Left ventricle myocardium inferior (tissue), 1 donor: ENCODE measurements around the gene GPRC5C. TPM values are rescaled to one million over a fixed set of nuclear protein-coding genes. Genes with fewer than 3 reads are reported as not detected.

ENCODE experiments used
- DNase-seq: peaks from one replicate; pipeline ENCODE4 v3.0.0-alpha.2; 2020
- H3K27ac ChIP-seq: fragments of 200-600 bp; replicated peaks from 2 replicates; pipeline ENCODE4 v1.8.0; 2021
- H3K27me3 ChIP-seq: fragments of 200-600 bp; 2 replicates; pipeline ENCODE4 v1.8.0; 2021; ENCODE audit warnings: low read depth
- H3K36me3 ChIP-seq: fragments of 200-600 bp; 2 replicates; pipeline ENCODE4 v1.8.0; 2021
- H3K4me1 ChIP-seq: fragments of 200-600 bp; 2 replicates; pipeline ENCODE4 v1.8.0; 2021
- H3K4me3 ChIP-seq: fragments of 200-600 bp; 2 replicates; pipeline ENCODE4 v1.8.0; 2021; ENCODE audit warnings: mild to moderate bottlenecking, moderate library complexity
- H3K9me3 ChIP-seq: fragments of 200-600 bp; replicated peaks from 2 replicates; pipeline ENCODE4 v1.8.0; 2021
- intact Hi-C: fragments of 100-400 bp; cut with micrococcal nuclease; formaldehyde crosslinking; loops from one replicate; pipeline ENCODE4 v1.11.0; 2022
- total RNA-seq: library from RNA; stranded (reverse); fragmentation: NEBNext Ultra II Directional; extraction: Animal tissue kit (Norgen Biotek cat#: 25700); gene quantifications from one replicate; pipeline ENCODE4 v1.2.1, GENCODE V29; 2021
- TF ChIP-seq, protein P1 (sequence below): fragments of 200-600 bp; IDR thresholded peaks from 2 replicates; pipeline ENCODE4 v1.8.0; 2021; ENCODE audit warnings: antibody characterized with exemption, mild to moderate bottlenecking, borderline replicate concordance
- donor health status: DM: no; HTN: yes; CAD: no; lungs with severe emphysema.

The GPRC5C gene
- total RNA-seq, 1 donor from 2014 or later = 32.0 TPM

DNA sequence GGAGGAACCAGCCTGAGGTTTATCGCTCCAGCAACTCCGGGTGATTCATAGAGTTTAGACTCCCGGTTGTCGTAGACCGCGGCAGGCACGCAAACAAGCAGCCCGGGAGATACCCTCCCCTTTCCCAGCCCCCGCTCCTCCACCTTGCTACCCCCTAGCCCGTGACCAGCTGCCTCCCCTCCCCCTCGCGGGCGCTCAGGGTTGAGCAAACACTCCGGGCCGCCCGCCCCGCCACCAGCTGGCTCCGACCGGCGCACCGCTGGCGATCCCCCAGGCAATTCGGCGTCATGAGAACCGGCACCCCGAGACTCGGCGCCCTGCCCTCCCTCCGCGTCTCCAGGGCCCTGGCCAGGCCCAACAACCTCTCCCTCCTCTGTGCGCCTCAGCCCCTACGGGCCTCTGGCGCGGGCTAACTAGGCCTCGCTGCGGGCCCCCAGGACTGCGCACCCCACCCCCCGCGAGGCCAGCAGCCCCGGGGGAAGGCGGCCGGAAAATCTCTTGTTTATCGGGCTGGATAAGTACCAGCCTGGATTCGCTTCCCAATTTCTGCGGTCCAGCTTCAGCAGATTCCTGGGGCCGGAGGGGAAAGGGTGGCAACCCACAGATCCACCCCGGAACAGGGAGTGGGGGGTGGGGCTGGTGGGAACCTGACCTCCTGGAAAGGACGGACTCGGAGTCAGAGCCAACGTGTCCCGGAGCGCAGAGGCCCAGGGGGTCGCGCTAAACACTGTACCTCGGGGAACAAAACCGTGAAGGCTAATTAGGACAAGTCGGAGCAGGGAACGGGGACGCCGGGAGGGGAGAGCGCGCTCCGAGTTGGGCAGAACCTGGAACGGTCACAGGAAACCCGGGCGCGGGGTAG, 951 bp upstream of the GPRC5C start:
- Histone ChIP-seq H3K27me3 (peaks cover 5% of the 10 kb centered on the region), H3K4me1 (peaks cover 91% of the 10 kb centered on the region), H3K9me3 (no peaks in the 10 kb centered on the region), H3K27ac (peak overlapping the region; percentile 97), H3K36me3 (no peaks in the 10 kb centered on the region), H3K4me3 (peak overlapping the region; percentile 73)
- DNase-seq = peak; percentile 83
- TF ChIP-seq, protein P1, sequence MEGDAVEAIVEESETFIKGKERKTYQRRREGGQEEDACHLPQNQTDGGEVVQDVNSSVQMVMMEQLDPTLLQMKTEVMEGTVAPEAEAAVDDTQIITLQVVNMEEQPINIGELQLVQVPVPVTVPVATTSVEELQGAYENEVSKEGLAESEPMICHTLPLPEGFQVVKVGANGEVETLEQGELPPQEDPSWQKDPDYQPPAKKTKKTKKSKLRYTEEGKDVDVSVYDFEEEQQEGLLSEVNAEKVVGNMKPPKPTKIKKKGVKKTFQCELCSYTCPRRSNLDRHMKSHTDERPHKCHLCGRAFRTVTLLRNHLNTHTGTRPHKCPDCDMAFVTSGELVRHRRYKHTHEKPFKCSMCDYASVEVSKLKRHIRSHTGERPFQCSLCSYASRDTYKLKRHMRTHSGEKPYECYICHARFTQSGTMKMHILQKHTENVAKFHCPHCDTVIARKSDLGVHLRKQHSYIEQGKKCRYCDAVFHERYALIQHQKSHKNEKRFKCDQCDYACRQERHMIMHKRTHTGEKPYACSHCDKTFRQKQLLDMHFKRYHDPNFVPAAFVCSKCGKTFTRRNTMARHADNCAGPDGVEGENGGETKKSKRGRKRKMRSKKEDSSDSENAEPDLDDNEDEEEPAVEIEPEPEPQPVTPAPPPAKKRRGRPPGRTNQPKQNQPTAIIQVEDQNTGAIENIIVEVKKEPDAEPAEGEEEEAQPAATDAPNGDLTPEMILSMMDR = no peak
- intact Hi-C loops = no loop called here

DNA sequence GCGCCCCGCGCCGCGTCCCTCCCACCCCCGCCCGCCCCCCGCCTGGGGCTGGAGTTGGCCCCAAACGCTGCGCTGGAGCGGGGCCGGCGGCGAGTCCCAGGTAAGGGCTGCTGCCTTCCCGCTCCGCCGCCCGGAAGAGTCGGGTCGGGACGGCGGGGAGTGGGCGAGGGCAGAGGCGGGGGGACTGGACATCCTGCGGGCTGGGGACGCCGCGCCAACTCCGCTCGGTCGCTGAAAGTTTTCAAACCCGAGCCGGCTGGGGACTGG, 469 bp downstream of the GPRC5C start:
- H3K27me3 ChIP-seq = peaks cover 5% of the 10 kb centered on the region
- peak overlapping the region; percentile 73 for H3K4me3 ChIP-seq
- TF ChIP-seq, protein P1 = no peak
- intact Hi-C loops = no loop called here
- H3K4me1 ChIP-seq = peaks cover 86% of the 10 kb centered on the region
- peak overlapping the region; percentile 97 for H3K27ac ChIP-seq
- H3K36me3 ChIP-seq = no peaks in the 10 kb centered on the region
- peaks cover 5% of the 10 kb centered on the region for H3K9me3 ChIP-seq
- no peak for DNase-seq

DNA sequence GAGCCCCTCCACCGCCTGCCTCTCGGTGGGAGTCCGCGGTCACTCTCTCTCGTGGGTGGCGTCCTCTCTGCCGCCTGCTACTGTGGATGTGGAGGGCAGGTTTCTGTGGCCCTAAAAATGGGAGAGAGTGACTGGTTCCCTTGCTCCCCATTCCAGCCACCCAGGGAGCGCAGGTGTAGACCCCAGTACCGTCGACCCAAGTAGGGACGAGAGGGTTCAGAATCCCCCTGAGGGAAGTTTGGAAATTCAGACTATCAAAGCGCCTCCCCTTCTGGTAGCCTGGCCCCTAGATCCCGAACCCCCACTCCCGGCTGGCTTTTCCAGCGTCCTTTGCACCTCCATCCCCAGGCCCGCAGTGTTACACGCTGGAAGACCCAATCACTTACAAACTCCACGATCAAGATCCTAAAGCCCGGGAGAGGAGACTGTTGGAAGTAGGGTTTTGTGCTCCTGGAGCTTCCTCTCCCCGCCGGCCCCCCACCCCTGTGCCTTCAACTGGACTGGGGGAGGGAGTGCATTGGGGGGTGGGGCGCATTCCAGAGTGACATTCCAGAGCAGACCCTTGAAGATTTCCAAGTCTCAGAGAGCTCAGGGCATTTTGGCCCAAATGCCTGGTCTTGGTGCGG, 991 bp downstream of the GPRC5C start:
- H3K4me1 ChIP-seq = peaks cover 81% of the 10 kb centered on the region
- DNase-seq = no peak
- peak overlapping the region; percentile 97 for H3K27ac ChIP-seq
- H3K4me3 ChIP-seq = peak overlapping the region; percentile 73
- peaks cover 5% of the 10 kb centered on the region for H3K27me3 ChIP-seq
- no peaks in the 10 kb centered on the region for H3K36me3 ChIP-seq
- peaks cover 10% of the 10 kb centered on the region for H3K9me3 ChIP-seq
- TF ChIP-seq, protein P1 = no peak
- intact Hi-C loops = no loop called here

DNA sequence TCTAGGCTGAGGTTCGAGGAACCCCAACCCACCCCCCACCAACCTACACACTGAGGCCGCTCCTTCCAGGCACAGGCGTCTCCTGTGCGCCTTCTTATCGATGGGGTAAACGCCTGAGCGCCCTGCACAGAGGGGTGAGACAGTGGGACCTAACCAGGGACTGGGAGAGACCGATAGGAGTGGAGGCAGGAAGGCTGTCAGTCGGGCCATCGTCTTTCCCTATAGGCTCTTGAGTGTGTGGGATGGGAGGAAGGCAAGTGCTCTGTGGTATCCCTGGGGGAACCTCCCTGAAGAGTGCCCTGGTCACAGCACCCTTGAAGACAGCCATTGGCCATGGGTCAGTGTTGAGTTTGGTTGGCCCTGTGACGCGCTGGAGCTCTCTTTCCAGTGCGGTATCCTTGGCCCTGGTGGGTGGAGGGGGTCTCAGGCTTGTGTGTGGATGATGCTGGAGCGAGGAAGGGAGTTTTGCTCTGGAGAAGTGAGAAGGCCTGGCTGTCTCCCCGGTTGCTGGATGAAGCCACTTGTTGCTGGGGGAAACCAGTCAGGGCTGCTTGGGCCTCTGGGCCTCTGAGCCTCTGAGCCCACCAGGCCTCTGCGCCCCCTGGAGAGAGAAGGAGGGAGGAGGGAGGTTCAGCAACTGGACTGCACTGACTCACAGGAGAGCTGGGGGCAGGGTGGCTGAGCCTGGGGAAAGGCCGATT, 1.7 kb downstream of the GPRC5C start:
- intact Hi-C loops = no loop called here
- H3K4me1 ChIP-seq = peaks cover 74% of the 10 kb centered on the region

DNA sequence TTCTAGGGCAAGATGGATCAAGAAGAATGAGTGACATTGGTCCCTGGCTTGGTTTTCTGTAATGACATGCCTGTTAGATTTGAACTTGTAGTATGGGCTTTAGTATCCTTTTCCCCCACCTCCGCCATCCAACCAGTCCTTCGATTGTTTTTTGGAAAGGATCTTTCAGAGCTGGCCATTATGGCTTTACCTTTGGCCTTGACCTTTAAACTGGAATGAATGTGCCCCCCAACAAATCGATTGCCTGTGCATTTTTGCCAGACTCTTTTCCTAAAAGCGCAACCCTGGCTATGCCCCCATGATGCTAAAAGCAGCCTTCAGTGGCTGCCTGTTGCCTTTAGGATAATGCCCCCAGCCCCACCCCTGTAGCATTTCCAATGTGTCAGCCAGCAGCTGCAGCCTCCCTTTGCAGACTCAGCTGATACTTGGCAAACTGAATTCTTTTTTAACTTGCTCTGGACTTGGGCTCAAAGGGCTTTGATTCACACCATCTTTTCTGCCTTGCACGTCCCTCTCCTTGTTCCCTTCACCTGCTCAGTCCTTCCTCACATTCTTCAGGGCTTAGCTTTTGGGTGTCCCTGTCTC, 4.0 kb downstream of the GPRC5C start:
- Histone ChIP-seq H3K36me3 (peaks cover 13% of the 10 kb centered on the region), H3K4me1 (peaks cover 52% of the 10 kb centered on the region), H3K27me3 (peaks cover 5% of the 10 kb centered on the region), H3K4me3 (no peak overlapping the region), H3K27ac (peak overlapping the region; percentile 17), H3K9me3 (peaks cover 16% of the 10 kb centered on the region)
- DNase-seq = no peak
- TF ChIP-seq, protein P1 = no peak
- intact Hi-C loops = no loop called here

More for the DNA sequence above, 1.7 kb downstream of the GPRC5C start:
- peak overlapping the region; percentile 97 for H3K27ac ChIP-seq
- DNase-seq = no peak
- peaks cover 16% of the 10 kb centered on the region for H3K9me3 ChIP-seq
- H3K36me3 ChIP-seq = no peaks in the 10 kb centered on the region
- H3K4me3 ChIP-seq = peak overlapping the region; percentile 73
- TF ChIP-seq, protein P1 = no peak
- peaks cover 5% of the 10 kb centered on the region for H3K27me3 ChIP-seq
